Cortex of kidney (tissue), 1 donor: ENCODE measurements around the gene PLPPR5.

ENCODE experiments used
- DNase-seq: peaks from one replicate; lab custom pipeline; 2025; lab: John Stamatoyannopoulos, UW

PLPPR5 gene

GRCh38 chr1:98969798-98970490 is 34.7 kb downstream of the PLPPR5 start:
- DNase-seq: no peak

GRCh38 chr1:98967122-98967521 is 37.5 kb downstream of the PLPPR5 start:
- DNase-seq: no peak

- no peak for DNase-seq
These were observed 39.3 kb downstream of the PLPPR5 start for GRCh38 chr1:98965394-98965793.

GRCh38 chr1:98964198-98964597 is 40.5 kb downstream of the PLPPR5 start:
- no peak for DNase-seq

DNA sequence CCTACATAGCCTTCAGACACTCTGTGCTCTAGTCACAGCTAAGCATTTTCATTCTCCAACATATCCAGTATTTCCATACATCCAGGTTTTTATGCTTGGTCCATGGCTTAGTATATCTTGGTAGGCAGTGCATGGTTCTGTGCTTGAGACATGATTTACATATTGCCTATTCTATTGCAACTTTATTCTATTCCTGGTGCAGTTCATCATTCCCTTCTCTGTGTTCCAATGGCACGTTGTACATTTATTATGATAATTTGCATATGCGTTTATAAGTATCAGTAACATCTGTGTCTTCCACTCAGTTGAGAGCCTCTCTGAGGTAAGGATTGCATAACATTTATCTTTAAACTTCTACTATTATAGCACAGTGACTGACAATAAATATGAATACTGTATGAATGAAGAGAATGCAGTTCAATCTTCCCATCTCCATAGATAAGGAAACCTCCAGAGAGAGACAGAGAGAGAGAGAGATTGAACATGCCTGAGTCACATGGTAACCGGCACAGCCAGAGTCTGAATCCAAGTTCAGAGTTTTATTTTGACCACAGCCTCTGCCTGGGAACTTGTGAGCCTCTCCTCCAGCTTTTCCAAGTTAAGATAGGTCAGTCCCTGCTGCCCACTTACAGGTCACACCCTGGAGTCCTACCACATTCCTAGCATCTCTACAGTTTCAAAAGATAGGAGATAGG is 41.5 kb downstream of the PLPPR5 start:
- no peak for DNase-seq

- DNase-seq: no peak
These were observed 42.5 kb downstream of the PLPPR5 start for GRCh38 chr1:98962156-98962555.

DNA sequence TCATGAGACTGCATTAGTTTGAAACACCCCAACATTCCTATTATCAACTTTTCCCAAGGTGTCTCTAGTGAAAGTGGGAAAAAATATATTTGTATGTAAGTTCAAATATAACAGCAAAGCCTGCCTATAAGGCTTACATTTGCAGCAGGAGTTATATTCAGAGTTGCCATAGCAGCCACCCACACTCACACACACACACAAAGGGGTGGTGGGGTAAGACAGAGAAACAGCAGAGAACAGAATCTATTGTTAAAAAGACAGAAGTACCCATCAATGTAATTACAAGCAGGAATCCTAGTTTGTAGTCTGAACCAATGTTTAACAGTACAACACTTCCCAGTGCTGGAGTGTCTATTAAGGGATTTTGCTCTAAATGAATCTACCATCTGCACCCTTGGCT is 55.0 kb downstream of the PLPPR5 start:
- no peak for DNase-seq

DNA sequence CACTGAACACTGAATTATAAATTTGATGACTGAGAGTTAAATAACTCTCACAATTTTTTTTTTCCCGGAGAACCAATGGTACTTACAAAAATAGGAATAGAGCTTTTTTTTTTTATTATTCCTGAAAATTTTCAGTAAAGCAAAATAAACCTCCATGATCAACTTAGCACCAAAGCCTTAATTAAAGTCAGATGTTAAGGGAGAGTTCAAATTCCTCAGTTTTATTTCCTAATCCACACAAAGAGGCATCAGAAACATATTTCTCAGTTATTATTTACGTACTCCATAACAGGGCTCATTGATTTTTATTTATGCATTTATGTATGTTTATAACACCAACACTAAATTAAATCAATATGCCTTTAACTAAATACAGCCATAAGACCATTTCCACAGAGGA is 55.5 kb downstream of the PLPPR5 start:
- DNase-seq: no peak

DNA sequence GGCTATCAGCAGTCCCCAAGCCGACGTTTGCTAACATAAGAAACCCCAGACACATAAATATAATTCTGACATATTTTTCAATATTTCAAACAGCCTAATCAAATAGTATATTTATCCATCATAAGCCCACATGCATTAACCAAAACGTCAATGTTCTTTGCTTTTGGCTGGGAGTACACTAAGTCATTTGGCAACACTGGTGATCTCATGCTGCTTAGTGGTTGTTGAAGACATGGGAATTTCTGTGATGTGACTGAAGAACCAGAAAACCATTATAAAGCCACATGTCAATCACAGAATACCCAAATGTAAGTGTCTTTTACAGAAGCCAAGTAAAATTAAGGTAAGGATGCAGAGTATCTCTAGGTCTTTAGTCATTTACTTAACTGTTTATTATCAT is 57.6 kb downstream of the PLPPR5 start:
- no peak for DNase-seq

GRCh38 chr1:98940722-98941079 is 64.0 kb downstream of the PLPPR5 start:
- DNase-seq: no peak

DNA sequence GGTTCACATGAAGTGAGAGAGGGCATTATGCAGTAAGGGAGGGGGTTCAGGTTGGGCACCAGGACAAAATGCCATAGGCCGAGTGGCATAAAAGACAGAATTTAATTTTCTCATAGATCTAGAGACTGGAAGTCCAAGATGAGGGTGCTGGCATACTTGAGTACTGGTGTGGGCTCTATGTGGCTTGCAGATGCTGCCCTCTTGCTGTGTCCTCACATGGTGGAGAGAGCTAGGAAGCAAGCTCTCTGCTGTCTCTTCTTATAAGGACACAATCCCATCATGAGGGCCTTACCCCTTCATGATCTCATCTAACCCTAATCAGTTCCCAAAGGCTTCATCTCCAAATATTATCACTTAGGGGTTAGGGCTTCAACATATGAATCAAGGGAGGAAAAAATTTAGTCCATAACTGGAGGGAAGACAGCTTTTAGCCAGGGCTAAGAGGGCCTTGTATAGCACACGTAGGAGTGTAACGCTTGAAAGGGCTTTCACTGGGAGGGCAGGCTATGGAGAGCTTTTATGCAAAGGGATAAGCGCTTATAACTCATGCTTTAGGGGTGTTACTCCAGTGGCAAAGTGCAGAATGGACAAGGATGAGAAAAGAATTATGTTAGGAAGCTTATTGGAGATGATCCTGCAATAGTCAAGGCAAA is 64.5 kb downstream of the PLPPR5 start:
- no peak for DNase-seq

GRCh38 chr1:98939471-98939870 is 65.2 kb downstream of the PLPPR5 start:
- DNase-seq: no peak

GRCh38 chr1:98937347-98937746 is 67.3 kb downstream of the PLPPR5 start:
- DNase-seq: no peak

DNA sequence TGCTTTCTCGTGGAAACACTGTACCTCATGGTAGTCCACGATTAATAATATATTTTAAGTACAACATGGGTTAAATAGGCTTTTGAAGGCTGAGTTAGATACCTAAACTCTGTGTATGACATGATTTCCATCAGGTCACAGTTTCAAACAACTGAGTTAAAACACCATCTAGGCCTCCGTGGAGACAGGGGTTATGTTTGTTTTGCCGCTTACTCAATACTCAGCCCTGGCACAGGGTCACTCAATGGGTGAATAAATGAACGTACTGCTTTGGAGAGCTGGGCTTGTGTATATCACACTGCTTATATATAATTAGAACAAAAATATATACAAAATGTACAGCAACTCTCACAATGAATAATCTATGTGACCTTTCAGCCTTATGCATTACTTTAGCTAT is 72.5 kb downstream of the PLPPR5 start:
- no peak for DNase-seq

GRCh38 chr1:98931128-98931835 is 73.4 kb downstream of the PLPPR5 start:
- DNase-seq: no peak

- DNase-seq: no peak
These were observed 75.2 kb downstream of the PLPPR5 start for GRCh38 chr1:98929437-98929836.

- DNase-seq: no peak
These were observed 78.1 kb downstream of the PLPPR5 start for GRCh38 chr1:98926597-98926996.

DNA sequence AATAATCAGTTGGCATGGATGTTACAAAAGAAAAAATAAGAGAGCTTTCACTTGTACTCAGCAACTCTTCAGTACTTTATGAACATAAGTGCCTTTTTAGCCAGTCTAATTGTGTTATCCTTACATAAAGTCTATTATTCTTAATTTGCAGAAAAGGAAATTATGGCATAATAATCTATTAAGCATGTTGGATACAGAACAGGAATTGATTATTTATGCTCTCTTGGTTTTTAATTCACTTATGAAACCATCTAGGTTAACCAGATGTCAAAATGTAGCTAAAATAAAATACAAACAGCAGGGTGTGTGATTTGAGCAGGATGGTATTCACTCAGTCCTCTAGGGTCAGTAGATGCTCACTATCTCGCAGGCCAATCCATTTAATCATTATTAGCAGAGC is 79.7 kb downstream of the PLPPR5 start:
- no peak for DNase-seq

DNA sequence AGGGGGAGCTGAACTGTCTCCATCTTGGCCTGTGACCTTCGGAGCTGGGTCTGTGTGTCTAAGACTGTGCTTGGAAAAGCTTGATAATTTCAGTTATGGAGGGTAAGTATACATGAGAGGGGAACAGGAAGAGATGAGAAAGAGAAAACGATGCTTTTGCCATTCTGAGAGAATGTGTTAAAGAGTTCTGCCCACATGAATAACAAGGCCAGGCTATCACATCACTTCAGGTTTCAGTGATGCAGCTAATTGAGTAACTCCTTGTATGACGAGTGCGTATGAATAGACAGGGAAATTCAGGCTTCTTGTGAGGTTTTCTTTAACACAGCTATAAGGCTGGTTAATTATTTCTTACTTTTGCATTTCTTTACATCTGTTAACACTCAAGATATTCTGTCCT is 81.0 kb downstream of the PLPPR5 start:
- no peak for DNase-seq

DNA sequence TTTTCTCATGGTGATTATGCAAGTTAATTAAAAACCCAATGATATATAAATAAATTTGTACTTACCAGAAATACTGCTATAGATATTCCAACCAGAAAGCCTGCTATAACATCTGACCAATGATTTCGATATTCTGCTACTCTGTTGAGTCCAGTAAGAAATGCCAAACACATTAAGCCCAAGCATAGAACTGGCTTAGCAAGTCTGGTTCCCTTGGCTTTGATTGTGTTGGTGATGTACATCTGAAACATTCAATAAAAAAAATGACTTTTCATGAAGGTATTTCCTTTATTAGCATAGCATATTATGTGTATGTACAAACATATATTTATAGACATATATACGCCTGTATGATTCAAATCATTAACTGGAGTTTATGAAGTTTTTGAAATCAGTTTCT is 82.8 kb downstream of the PLPPR5 start:
- no peak for DNase-seq

GRCh38 chr1:98920441-98921110 is 84.1 kb downstream of the PLPPR5 start:
- no peak for DNase-seq

DNA sequence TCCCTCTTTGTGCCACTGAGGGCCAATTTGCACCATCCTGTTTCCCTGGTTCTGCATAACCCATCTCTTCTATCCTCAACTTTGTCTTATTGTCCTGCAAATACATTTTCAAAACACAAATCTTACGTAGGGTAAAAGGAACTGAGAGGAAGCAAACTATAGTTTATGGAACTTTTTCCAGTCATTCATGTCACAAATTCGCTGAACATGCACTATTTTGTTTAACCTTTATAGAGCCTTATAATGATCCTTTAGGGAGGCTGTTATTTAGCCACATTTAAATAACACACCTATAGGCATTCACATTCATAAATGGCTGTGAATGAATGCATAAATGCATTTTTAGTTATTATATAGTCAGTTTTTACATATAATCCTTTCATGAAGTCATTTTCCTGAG is 85.0 kb downstream of the PLPPR5 start:
- no peak for DNase-seq
